DND-41 (cell line): ENCODE measurements around the gene PRDM5.

Experiments used
- CTCF ChIP-seq: IDR thresholded peaks from 2 replicates; pipeline ENCODE4 v1.5.1; 2012; ENCODE audit warnings: borderline replicate concordance, low read length, moderate library complexity, mild to moderate bottlenecking; ENCODE audit not compliant: poor library complexity, severe bottlenecking; ENCODE audit errors: extremely low read depth
- EZH2 ChIP-seq: IDR thresholded peaks from 3 replicates; pipeline ENCODE4 v1.6.1; 2012; ENCODE audit warnings: borderline replicate concordance, low read depth, mild to moderate bottlenecking, moderate library complexity, low read length, inconsistent platforms; ENCODE audit not compliant: severe bottlenecking

DNA sequence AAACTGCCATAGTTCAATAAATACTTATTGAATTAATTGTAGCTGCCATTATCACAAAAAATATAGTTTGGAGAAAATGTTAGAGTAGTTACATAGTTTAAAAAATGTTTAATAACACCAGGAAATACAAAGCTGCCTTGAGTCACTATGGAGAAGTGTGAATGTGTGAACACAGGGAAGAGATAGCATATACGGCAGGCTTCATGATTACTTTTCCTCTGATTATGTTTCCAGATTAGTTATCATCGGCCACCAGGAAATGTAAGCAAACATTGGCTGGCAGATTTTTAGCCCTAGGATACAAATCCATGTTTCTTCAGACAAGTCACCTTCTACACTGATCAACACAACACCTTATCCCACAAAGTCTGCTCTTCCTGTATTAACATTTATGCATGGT lies 4.4 kb downstream of the PRDM5 start:
- TF ChIP-seq EZH2 (no peak), CTCF (no peak)
